HG03159 (cell line): Measurements from ENCODE around the gene CDC6.

Experiments
- ATAC-seq: cut with Tn5 transposase; IDR thresholded peaks from one replicate; pipeline ENCODE4 v1.9.1; 2021; ENCODE audit warnings: mild to moderate bottlenecking, moderate library complexity; ENCODE audit not compliant: unreplicated experiment

CDC6 gene

DNA sequence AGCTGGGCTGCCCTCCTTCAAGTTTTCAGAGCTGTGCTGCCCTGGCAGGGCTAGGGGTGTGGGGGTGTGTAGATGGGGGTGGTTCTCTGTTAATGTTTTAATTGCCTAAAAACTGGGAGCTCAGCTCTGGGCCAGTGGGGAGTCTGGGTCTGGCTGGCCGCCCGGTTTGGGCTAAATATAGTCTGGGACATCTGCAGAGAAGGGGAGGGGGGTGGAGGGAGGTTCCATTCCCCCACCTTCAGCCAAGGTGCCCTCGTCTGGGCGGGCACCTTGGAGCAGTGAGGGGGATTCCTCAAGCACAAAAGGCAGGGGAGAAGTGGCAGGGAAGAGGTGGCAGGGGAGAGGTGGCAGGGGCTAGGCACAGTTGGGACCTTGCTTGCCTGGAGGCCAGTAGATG, 34.3 kb downstream of the CDC6 start:
- no peak for ATAC-seq

DNA sequence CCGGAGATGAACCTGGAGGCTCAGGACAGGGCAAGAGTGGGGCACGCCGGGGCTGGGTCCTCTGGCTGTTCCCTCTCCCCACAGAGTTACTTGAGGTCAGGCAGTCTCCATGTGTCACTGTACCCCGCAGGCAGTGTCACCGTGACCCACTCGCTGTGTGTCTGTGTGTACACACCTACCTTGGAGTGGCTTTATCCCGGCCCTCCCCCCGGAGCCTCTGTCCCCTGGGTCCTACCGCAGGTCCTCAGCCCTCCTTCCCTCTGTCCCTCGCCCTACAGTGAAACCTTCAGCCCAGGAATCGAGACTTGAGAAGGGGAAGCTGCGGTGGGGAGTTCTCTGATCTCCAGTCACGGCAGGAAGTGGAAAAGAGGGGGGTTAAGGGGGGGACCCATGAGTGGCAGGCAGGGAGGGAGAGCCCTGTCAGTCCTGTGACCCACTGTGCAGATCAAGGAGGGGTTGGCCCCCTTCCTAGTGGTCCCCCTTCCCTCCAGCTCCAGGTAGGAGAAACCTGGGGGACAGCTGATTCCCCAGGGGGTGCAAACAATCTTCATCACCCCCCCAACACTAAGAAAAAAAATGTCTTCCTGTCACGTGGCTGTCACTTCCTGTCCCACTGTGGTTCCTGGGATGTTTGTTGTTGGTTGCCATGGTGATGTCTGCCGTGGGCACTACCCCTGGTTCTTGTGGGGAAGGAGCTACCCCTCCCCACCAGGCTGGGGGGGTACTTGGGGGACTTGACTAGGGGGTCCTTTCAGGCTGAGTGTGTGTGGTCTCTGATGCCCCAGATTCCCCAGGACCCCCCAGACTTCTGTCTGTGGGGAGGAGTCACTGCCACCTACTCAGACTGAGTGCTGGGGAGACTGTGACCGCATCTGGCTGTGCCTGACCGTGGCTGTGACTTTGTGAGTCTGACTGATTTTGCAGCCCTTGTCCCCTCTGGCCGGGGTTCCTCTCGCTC, 35.0 kb downstream of the CDC6 start:
- ATAC-seq: peak; percentile 34

- no peak for ATAC-seq
Measured at GRCh38 chr17:40323391-40324381, 36.0 kb downstream of the CDC6 start.

GRCh38 chr17:40325156-40326013, 37.7 kb downstream of the CDC6 start:
- no peak for ATAC-seq

DNA sequence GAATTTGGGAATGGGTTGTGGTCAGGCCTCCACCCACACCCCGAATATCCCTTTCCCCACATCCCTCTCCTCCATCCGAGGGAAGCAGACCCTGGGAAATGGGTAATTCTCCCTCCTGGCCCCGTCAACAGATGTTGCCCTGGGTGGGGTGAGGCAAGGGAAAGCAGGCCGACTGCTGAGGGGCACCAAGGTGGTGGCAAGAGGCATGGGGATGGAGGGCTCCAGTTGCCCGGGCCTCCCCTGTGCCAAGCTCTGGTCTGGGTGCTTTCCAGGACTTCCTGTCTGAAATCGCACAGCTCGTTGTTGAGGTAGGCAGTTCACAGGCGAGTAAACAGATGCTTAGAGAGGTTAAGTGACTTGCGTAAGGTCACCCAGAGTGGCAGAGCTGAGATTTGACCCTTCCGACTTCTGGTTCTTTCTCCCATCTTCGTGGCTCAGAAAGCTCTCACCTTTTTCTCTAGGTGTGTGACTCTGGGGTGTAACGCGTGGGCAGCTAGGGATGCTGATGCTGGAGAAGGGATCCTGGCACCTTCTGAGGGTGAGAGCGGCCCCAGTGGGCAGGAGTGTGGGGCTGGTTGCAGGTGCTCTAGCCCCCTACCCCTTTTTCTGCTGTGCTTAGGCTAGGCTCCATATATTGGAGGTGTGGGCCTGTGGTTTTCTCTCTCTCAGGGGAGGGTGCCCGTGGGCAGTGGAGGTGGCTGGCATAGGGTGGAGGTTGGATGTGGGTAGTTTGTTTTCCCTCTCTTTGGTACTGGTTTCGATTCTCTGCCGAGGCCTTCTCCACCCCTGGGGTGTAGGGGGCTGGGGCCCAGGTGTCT, 38.5 kb downstream of the CDC6 start:
- ATAC-seq: no peak

DNA sequence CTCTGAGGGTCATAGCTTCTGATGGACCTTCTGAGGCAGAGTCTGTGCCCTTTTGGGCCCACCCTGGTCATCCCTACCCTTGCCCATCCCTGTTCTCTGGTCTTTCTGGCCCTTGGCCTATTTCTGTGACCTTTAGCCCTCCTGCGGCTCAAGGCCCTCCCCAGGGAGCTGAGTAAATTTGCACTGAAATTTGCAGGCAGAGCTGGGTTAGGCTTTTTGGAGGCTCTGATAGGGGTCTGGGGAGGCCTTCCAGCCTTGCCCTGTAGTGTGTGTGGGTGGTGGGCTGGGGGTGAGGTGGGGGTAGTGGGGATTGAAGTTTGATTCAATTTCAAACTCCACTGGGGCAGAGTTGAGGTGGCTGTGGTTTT, 39.1 kb downstream of the CDC6 start:
- ATAC-seq: no peak

DNA sequence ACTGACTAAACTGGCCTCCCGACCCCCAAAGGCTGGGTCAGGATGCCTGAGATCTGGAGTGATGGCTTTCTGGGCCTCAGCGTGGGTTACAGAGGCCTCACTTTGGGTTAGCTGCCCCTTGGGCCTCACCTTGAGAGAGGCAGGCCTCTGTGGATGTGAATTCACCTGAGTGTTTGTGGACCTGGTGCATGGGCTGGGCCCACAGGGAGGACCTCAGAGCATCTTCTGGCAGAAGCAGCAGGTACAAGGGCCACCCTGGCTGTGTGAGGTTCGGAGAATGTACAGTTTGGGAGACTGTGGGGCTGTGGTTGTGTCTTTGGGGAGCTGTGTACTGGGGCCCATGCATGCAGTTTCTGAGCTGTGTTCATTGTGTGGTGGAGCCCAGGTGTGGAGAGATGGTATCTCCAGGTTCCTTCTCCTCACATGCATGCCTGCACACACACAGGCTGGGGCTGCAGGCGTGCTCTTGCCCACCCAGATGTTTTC, 39.6 kb downstream of the CDC6 start:
- ATAC-seq: no peak

DNA sequence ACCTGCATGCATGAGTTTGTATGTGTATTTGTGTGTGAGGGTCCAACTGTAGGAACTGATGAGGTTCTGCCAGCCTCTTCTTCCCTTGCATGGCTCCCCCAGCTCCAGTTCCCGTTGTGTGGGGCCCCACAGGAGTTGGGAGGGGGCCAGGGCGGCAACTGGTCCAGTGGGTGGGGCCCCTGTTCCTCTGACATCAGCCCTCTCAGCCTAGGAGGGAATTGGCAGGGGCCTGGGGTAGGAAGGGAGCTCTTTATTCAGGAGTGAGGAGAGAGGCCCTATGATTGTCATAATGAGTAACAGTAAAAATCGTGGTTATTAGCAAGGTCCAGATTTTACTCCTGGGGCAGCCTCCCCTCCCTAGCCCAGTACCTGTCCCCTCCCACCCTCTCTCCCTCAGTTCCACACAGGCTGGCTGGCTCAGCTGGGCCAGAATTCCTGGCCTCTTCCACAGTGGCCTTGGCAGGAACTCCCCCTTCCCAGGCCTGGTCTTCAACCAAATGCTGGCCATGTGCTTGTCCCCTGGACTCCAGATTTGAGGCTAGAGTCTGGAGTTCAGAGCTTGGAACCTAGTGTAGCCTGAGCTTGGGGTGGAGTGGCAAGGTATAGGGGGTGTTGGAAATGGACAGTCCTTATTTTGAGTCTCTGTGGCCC, 40.2 kb downstream of the CDC6 start:
- no peak for ATAC-seq

DNA sequence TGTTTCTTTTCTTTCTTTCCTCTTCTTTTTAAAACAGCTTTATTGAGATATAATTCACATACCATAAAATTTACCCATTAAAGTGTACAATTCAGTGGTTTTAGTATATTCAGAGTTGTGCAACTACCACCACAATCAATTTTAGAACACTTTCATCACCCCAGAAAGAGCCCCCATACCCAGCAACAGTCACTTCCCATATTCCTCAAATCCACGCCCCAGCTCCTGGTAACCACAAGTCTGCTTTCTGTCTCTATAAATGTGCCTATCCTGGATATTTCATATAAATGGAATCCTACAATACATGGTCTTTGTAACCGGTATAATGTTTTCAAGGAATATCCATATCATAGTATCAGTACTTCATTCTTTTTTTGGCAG, 40.7 kb downstream of the CDC6 start:
- no peak for ATAC-seq

DNA sequence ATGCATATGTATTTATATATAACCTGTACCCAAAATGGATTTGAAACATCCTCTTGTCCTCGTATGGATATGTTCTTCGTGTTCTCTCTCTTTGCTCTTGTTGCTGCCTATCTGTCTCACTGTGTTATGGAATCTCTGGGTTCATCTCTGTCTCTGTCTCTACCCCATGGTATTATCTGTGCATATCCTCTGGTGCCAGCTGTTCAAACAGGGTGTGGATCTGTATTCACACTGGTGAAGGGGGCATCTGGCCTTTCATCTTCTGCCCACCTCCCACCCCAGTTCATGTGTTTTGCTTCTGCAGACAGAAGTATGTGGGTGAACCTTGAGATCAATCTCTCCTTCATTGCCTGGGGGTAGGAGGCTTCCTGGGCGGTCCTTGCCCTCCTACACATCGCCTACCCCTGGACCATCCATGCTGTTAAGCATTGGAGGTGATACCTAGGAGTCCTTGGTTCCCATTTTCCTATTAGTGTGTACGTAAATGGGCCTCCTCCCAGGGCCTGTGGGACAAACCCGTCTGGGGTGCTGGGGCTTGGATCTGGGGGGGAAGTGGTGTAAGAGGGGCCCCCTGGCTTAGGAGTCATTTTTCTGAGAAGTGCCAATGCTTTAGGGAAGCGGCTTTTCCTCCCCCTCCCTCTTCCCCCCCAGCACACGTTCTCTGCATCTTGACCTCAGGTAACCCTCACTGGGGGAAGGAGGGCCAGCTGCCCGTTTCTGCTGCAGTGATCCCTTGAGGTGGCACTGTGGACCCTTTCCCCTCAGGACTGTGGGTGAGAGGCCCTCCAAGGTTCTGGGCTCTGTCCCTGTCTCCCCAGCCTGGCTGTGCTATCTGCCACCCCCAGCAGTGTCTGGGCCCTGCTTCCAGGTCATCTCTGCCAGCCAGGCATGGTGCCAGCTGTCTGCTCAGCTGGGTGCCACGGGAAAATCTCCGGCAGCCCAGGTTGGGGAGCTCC, 42.4 kb downstream of the CDC6 start:
- no peak for ATAC-seq

DNA sequence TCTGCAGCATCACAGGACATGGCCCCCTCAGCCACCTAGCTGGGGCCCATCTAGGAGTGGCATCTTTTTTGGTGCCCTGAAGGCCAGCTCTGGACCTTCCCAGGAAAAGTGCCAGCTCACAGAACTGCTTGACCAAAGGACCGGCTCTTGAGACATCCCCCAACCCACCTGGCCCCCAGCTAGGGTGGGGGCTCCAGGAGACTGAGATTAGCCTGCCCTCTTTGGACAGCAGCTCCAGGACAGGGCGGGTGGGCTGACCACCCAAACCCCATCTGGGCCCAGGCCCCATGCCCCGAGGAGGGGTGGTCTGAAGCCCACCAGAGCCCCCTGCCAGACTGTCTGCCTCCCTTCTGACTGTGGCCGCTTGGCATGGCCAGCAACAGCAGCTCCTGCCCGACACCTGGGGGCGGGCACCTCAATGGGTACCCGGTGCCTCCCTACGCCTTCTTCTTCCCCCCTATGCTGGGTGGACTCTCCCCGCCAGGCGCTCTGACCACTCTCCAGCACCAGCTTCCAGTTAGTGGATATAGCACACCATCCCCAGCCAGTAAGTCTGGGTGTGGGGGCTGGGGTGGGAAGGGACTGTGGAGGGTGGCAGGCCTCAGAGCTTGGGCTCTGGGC, 43.3 kb downstream of the CDC6 start:
- no peak for ATAC-seq

DNA sequence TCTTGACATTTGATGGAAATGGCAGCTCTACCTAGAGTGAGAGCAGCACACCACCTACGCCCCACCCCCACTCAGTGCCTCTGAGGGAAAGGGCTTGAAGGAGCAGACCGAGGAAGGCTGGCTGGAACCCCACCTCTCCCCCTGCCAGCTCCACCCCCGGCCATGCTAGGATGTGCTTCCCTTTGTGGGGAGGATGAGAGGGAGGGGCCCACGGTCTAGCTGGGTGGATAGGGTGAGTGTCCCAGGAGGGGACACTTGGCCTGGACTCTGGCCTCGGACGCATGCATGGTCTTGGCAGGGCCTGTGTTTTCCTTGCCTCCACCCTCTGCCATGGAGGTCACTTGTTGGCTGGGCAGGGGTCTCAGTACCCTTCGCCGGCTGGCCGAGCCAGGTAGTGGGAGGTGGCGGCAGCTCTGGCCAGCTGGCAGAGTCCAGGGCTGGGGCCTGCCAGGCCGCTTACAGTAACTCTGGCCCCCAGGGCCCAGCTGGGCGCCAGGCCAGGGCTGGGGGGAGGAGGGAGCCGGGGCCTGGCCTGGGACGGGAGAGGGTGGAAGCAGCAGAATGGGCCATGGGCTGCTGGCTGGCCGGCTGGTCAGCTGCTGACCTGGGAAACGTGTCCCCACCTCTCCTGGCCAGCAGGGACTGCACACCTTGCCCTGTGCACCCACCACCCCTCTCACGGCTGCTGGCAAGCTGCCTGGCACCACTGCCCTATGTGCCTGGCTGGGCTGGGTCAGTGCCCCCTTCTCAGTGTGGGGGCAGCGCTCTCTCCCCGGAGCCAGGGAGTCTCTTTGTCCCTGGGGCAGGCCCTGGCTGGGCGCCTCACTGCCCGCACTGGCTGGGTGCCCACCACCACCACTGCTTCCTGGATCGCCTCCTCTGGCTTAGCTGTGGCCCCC, 44.3 kb downstream of the CDC6 start:
- ATAC-seq: no peak

- ATAC-seq: no peak
Measured at GRCh38 chr17:40333781-40334448, 46.2 kb downstream of the CDC6 start.

GRCh38 chr17:40335620-40336019, 47.9 kb downstream of the CDC6 start:
- ATAC-seq: no peak

DNA sequence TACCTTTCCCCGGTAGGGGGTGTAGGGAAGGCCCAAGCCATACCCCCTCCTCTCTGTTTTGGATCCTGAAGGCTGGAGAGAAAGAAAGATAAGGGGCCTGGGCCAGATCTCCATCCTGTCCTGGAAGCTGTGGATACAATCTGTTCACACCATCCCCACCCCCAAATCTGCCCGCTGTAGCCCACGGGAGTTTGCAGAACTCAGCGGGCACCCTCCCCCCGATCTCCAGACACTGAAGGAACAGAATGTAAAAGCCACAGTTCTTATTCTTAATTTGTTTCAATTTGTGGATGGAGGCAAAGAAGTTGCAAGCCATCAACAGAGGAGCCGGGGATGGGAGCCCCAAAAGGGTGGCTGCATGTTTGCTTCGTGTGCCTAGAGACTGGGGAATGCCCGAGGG, 49.7 kb downstream of the CDC6 start:
- no peak for ATAC-seq

- ATAC-seq: no peak
Measured at GRCh38 chr17:40338058-40338457, 50.4 kb downstream of the CDC6 start.
